MG63 (cell line): ENCODE data around the gene CSH2. TPM values are rescaled to one million over a fixed set of nuclear protein-coding genes. Genes with fewer than 3 reads are reported as not detected.

ENCODE experiments used
- total RNA-seq: library from RNA; depleted of rRNA; stranded (reverse); fragments of >200 nt; shearing (Covaris generic); gene quantifications from 2 replicates; pipeline ENCODE4 v1.2.3, GENCODE V29; 2014; ENCODE audit warnings: low replicate concordance; rRNA removed

Gene CSH2
- total RNA-seq, 1 experiment from 2014 or later: not detected

Other genes starting within 250 kb of the CSH2 start
- gene LIMD2, start 173.6 kb downstream of the CSH2 start, total RNA-seq: 0.64 and 3.3 TPM in 2 replicates
- gene STRADA, start 131.9 kb downstream of the CSH2 start, total RNA-seq: 18.7 and 29.0 TPM in 2 replicates
- gene CCDC47, start 100.1 kb downstream of the CSH2 start, total RNA-seq: 49.1 and 92.0 TPM in 2 replicates
- gene DDX42, start 99.5 kb downstream of the CSH2 start, total RNA-seq: 37.7 and 83.3 TPM in 2 replicates
- gene PSMC5, start 46.2 kb downstream of the CSH2 start, total RNA-seq: 116 and 133 TPM in 2 replicates
- gene FTSJ3, start 46.0 kb downstream of the CSH2 start, total RNA-seq: 33.3 and 58.6 TPM in 2 replicates
- 156 and 163 TPM in 2 replicates for gene SMARCD2, start 31.0 kb downstream of the CSH2 start, total RNA-seq
- gene GH2, start 8.3 kb upstream of the CSH2 start, total RNA-seq: not detected in 2 replicates
- gene CSH1, start 22.9 kb upstream of the CSH2 start, total RNA-seq: not detected in 2 replicates
- gene CSHL1, start 37.6 kb upstream of the CSH2 start, total RNA-seq: not detected in 2 replicates
- gene GH1, start 45.2 kb upstream of the CSH2 start, total RNA-seq: not detected in 2 replicates
- gene CD79B, start 58.7 kb upstream of the CSH2 start, total RNA-seq: not detected in 2 replicates
- gene SCN4A, start 99.2 kb upstream of the CSH2 start, total RNA-seq: not detected in 2 replicates
- not detected in 2 replicates for gene PRR29, start 124.7 kb upstream of the CSH2 start, total RNA-seq
- not detected in 2 replicates for gene ICAM2, start 147.0 kb upstream of the CSH2 start, total RNA-seq